ENCODE results near the gene MGAT5B.

- TF ChIP-seq POLR2A (IDR thresholded peaks at IDR 0.05), result no peak
- no peak for TF ChIP-seq CTCF (IDR thresholded peaks at IDR 0.05)
Measured at GRCh38 chr17:76920364-76921139, 52.3 kb downstream of the MGAT5B start.
